ENCODE data around the gene ABCA2.

ABCA2 gene

DNA sequence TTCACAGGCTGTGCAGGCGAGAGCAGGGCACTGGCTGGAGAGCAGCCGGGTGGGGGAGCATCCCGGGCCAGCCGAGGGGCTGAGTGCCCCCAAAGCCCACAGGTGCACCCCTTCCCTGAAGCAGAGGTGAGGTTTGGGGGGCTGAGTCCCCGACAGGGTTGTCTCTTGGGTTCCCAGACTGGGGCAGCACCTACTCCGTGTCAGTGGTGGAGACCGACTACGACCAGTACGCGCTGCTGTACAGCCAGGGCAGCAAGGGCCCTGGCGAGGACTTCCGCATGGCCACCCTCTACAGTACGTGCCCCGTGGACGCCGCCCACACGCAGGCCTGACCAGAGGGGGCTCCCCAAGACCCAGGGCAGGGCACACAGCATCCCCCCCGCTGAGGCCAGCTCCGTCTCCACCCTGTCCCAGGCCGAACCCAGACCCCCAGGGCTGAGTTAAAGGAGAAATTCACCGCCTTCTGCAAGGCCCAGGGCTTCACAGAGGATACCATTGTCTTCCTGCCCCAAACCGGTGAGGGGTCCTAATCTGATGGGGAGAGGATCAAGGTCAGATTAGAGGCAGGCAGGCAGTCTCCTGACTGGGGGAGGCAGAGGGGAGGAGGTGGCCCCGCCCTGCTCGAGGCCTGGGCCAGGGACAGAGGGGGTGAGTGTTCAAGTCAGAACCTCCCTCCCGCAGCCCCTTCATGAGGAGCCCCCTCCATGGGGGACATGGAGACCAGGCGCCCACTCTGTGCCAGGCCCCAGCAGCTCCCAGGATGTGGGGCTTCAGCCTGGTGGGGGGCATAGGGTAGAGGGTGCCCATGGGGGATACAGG lies 48.1 kb downstream of the ABCA2 start:
- DNase-seq, result no peak

DNA sequence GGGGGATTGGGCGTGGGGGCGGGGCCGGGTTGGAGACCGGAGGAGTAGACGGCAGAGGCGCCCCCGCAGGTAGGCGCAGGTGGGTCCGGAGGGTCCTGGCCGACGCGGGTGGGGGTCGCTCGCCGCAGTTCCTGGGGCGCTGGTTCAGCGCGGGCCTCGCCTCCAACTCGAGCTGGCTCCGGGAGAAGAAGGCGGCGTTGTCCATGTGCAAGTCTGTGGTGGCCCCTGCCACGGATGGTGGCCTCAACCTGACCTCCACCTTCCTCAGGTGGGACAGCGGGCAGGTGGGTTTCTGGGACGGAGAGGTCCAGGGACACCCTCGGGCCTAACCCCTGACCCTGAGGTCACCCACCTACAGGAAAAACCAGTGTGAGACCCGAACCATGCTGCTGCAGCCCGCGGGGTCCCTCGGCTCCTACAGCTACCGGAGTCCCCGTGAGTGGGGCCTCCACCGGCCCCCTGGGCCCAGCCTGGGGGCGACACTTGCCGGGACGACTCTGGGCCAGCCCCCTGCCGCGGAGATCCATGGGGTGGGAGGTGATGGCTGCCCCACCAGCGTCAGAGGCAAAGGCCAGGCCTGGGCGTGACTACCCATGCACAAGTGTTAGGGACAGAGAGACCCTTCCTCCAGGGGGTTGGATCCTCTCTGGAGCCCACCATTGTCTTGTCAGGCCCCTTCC lies 49.0 kb downstream of the ABCA2 start:
- DNase-seq, result no peak

DNA sequence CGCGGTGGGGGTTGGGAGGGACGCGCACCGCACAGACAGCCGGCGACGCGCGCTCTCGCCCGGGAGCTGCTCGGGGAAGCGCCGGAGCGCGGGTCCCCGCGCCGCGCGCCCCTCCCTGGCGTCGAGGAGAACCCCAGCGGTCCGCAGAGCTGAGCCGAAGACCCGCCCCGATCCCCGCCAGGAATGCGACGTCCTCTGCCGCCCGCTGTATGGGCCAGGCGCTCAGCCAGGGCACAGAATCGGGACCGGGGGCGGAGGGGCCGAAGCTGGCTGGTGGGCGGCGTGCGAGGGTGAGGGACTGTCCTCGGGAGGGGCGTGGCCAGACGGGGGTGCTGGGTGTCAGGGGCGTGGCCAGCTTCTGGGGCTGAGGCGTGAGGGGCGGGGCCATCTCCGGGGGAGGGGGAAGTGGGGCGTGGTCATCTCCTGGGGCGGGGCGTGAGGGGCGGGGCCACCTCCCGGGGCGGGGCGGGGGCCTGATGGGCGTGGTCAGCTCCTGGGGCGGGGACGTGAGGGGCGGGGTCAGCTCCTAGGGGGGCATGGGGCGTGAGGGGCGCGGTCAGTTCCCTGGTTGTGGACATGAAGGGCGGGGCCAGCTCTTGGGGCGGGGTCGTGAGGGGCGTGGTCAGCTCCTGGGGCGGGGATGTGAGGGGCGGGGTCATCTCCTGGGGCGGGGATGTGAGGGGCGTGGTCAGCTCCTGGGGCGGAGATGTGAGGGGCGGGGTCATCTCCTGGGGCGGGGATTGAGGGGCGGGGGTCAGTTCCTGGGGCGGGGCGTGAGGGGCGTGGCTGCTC lies 49.8 kb downstream of the ABCA2 start:
- DNase-seq, result peak; percentile 67

DNA sequence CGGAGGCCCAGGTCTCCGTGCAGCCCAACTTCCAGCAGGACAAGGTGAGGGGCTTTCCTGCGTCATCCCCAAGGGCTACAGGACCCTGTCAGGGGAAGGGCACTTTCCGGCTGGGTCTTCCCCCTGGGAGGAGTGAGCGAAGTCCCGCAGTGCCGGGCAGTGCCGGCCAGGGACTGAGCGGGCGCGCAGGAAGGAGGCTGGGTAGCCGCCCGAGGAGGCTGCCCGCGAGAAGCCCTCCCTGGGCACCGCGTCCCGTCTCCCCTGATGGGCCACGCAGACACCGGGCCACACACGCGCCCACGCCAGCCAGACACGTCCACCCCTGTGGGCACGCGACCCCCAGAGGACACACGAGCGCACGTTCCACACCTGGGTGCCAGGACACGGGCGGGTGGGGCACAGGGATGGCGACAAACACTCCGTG lies 50.4 kb downstream of the ABCA2 start:
- no peak for DNase-seq

DNA sequence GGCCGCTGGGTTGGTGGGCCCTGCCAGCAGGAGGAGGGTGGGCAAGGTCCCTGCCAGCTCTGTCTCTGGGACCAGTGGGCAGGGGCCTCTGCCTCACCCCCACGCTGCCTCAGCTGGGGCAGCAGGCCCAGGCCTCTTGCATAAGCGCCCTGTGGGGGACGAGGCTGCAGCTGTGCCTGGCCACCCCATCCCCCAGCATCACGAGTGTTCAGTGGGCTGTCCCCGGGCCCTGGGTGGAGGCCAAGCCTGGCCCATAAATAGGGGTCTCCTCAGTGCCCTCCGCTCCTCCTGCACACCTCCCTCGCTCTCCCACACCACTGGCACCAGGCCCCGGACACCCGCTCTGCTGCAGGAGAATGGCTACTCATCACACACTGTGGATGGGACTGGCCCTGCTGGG lies 50.8 kb downstream of the ABCA2 start, which contains the start of gene PTGDS:
Gene PTGDS (plus strand): TSS at position 282 of the 400 bp plus-strand sequence. CDS start 75 bp downstream, at position 357.
- no peak for DNase-seq

DNA sequence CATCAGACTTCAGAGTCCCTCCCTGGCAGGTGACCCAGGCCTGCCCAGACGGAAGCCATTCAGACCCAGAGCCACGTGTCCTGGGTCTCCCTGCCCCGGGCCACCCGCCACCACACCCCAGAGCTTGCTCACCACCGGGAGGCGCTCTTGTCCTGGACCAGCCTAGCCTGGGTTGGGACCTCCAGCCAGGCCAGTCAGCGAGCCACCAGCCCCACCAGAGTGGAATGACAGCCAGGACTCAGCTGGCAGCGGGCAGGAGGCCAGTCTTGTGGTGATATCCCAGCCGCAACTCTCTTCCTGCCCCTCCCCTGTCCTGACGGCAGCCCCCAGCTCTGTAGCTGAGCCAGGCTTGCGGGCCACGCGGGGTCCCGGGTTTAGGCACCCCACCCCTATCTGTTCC lies 52.4 kb downstream of the ABCA2 start:
- DNase-seq, result no peak

DNA sequence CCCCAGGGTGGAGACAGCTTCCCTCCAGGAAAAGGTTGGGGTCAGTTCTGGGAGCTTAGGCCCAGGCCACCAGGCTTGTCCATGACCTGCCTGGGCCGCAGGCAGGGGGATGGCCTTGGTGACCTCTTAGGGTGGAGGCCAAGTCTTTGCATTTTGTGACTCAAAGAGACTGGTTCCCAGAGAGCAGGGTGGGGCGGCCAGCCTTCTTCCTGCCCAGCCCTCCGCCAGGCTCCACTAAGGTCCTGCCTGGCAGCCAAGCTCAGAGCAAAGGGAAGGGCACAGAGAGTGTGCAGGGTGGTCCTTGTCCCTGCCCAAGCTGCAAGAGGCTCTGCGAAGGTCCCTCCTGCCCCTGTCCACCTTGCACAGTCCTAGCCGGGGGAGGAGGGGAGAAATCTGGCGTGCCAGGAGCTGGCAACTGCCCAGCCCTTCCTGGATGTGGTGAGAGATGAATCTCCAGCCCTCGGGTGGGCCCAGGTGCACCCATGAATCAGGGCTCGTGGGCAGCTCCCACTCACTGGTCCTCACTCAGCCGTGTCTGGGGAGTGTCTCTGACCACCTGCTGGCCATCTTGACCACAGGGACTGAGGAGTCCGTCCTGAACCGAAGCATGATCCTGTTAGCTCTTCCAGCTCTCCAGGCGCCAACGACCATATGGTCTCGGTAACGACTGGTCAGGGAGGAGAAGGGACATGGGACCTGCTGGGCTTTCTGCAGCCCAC lies 53.1 kb downstream of the ABCA2 start:
- no peak for DNase-seq

DNA sequence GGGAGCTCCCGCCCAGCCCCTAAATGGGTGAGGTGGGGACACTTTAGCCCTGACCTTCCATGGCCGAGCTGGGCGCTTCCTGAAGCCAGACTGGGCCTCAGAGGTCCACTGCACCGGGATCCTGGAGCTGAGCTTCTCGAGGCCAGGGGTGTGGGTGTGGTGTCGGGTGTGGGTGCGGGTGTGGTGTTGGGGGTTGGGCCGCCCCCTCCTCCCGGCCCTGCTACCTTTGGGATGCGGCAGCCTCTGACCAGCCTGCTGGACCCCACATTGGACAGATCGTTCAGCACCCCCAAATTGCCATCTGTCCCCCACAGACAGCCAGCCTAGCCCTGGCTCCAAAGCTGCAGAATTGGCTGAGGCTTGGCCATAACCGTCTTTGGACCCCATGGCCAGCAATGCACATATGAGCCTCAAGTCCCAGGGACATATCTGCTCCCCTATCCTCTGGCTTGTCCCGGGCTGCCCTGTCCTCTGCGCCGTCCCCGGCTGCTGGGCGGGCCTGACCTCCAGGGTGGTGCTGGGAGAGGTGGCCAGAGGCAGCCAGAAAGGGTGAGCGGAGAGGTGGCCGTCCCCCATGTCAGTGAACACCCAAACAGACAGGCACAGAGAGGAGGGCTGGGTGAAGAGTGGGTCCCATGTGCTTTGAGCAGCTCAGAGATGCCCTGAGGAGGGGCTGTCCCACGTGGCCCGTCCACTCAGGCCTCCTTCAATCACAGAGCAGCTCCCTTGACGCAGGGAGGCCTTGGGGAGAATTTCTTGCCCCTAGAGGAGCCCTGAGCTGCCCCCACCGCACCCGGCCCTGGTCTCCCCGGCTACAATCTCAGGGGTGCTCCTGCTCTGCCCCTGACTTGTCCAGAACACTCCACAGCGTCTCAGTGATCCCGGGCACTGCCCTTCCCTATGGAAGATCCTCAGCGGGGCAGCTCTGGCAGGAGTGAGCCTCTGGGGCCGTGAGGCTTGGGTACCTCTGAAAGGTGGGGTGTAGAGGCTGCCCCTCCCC lies 54.1 kb downstream of the ABCA2 start:
- DNase-seq, result no peak

DNA sequence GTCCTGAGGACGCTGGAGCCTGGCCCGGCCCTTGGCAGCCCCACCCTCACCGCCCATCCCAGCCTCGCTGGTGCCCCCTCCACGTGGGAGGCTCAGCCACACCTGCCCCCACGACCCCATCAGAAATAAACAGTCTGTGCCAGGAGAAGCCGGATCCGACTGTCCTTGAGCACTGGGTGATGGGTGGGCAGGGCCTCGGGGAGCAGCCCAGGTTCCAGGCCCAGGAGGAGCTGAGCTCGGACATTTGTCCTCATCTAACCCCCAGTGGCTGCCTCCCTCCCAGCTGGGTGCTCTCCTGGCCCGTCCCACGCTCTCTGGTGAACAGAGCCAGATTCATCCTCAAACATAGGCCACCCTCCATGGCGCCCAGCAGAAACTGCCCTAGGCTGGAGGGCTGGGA lies 55.3 kb downstream of the ABCA2 start:
- DNase-seq, result no peak

DNA sequence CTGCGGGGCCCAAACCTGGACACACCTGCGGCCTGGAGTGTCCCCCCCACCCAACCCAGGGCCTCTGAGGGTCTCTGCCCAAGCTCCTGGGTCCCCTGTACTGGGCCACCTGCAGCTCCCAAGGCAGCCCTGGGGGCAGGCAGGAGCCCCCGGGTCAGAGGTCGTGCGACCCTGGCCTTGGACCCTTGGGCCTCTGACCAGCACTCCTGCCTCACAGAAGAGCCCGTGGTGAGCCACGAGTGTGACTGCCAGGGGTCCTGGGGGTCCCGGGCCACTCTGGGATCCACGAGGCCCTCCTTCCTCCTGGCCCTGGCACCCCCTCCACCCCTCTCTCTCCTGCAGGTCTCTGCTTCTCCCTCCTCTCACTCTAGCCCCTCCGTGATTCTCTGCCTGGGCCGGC lies 55.7 kb downstream of the ABCA2 start:
- no peak for DNase-seq

DNA sequence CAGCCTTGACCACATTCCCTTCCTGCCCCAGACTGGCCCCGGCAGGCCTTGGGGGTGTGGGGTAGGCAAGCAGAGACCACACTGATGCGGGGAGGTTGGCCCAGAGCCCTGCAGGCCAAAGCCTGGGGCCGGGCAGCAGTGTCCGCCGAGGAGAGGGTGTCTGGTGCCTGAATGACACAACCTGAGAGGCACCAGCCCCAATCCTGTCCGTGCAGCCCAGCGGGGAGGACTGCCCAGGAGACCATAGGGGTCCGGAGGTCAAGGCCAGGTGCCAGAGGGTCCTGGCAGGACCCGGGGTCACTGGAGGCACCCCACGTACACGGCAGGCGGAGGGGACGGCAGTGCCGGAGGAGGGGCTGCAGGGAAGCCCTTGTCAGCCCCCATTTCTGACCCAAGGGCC lies 56.3 kb downstream of the ABCA2 start:
- no peak for DNase-seq

DNA sequence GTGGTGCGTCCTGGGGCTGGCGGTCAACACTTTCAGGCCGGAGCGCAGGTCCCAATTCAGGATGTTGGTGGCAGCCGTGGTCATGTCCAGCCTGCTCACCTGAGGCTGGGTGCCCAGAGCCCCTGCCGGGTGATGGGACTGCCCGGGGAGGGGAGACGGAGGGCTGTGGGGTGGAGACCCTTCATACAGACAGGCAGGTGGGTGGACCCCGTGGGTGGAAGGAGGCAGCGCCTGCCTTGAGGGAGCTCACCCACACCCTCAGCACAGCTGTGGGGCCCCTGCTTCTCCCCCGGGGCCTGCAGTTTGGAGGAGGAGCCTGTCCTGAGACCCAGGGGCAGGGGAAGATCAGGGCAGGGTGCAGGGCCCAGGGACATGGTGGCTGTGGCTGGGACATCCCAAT lies 57.7 kb downstream of the ABCA2 start:
- no peak for DNase-seq

DNA sequence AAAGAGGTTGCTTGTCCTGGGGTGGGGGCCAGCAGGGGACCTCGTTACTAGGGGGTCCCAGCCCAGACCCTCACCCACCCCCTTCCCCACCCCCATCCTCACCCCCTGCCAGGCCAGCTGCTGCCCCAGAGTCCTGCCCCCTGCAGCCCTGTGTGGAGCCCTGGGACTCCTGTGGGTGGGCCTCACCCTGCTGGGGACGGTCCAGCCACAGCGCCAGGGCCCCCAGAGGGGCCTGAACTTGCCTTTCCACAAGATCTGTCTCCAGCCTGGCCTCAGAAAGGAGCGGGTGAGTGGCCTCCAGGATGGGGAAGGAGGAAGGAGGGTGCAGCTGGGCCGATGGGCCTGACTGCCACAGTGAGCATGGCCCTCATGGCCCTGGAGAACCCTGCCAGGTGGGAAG lies 58.3 kb downstream of the ABCA2 start:
- DNase-seq, result no peak

DNA sequence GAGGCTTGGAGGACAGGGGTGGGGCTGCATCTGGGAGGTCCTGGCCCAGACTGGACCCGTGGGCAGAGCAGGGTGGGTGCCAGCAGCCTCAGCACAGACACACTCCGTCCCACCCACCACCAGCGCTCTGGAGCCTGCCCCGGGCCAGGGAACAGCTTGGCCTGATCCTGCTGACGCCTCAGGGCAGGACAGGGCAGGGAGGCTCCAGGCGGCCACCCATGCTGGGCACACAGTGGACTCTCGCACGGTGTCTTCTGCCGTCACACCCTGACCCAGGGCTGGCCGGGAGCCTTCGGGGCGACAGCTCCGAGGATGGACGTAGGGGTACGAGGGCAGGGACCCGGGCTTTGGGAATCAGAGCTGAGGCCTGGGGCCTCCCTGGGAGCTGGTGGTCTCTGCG lies 58.9 kb downstream of the ABCA2 start:
- DNase-seq, result no peak

DNA sequence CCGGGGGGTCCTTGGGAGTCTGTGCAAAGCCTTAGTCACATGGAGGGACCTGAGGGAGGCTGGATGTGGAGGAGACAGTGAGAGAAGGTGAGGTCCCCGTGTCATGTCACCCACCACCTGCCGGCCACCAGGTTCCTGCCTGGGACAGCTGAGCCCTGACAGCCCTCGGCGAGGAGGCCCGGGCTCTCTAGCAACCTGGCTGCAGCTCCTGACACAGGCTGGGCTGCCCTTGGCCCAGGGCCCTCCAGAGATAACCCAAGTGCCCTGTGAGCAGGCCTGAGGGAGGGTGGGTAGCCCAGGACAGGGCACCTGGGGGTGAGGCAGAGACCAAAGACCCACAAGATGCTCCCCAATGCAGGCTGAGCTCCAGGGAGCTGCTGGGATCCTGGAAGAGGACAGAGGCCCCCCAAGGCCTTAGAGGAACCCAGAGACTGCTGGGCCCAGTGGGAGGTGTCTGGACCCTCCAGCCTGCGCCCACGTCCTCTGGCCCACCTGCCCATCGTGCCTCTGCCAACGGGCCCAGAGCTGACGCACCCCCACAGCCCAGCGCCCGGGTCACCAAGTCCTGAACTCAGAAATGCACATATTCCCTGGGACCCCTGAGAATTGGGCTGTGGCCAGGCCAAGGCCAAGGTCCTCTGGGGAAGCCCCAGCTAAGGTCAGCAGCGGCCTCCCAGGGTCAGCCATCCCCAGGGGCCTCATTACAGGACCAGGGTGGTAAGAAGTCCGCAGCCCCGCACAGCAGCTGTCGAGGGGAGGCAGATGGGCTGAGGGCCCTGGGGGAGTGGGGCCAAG lies 59.5 kb downstream of the ABCA2 start:
- no peak for DNase-seq

DNA sequence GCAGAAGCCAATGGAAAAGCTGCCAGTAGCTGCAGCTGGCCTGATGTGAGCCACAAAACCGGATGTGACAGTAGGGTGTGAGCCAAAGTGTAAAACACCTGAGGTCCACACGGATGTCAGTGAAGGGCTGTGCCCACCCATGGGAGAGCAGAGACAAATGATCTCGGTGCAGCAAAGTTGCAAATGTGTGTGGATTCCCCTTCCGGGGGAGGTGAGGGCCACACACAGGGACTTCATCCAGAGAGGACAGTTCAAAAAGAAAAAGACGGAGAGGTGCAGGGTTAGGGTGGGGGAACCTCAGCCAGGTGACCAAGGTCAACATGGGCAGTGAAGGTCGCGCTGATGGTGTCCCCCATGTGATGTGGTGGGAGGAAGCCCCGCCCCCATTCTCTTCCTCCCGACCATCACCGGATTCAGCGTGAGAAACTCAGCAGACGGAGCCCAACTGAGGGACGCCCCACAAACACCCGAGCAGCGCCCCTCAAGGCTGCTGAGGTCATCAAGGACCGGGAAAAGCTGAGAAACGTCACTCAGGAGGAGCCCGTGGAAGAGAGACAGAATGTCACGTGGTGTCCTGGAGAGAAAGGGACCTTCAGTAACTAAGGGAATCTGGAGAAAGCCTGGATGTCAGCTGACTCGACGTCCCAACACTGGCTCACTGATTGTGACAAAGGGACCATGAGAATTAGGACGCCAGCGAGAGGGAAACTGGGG lies 62.1 kb downstream of the ABCA2 start:
- no peak for DNase-seq

DNA sequence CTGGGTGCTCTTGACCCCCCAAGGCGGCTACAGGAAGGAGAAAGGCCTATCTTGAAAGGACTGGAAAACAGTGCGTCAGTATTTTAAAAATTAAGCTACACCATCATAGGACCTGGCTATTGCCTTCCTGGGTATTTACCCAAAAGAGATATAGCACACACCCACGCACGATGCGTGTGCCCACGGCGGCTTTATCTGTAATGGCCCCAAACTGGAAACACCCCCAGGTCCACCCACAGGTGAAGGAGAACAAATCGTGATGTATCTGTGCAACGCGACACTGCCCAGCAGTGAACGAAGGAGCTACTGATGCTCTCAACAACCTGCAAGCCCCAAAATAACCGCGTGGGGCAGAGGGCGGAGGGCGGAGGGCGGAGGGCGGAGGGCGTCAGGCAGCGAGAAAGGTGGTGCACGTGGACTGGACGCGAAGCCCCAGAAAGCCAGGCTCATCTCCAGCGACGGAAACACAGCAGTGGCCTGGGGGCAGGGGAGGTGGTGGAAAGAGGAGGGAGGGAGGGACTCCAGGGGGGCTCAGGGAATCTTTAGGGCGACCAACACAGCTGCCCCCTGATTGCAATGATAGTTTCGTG lies 63.1 kb downstream of the ABCA2 start:
- DNase-seq, result no peak

DNA sequence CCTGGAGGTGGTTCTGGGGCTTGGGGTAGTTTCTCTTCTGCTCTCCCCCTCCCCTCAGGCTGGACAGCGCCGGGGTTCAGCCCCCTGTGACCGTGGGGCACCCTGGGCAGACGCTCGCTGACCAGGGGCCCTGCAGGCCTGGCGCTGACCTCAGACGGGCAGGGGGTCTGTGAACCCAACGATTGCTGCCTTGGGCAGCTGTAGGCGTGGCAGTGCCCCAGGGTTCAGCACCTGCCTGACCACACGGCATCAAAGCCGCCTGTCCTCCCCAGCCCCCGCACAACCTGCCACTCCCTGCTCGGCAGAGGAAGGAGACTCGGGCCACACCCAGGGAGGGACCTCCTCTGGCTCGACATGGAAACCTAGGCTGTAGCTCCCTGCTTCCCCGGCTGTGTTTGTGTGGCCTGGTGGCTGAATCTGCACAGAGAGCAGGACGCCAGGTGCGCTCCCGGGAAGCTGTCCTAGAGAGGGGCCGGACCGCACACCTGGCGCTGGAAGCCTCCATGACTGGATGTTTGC lies 63.8 kb downstream of the ABCA2 start:
- DNase-seq, result no peak

DNA sequence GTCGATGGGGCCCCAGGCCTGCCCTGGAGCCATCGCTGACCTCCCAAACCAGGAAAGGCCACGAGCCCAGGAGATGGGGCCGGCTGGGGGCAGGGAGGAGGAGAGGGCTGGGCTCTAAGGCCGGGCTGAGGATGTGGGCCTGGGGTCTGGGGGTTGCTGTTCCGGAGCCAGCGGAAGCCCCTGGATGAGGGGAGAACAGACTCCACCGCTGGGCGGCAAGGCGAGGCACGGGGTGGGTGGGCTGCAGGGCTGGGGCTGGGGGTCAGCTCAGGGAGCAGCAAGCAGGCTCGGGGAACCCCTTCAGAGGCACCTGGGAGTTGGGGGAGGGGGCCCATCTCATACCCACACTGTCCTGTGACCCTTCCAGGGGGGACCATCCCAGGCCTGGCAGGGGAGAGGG lies 64.3 kb downstream of the ABCA2 start:
- DNase-seq, result no peak

All from stimulated activated CD4-positive, alpha-beta T cell treated with anti-CD3 and anti-CD28 coated beads, Interleukin-4, amount 100 ng/mL, for 1 hour (primary cell).